GM23338 (cell line): Measurements from ENCODE around the gene PPP1CA. TPM values are rescaled to one million over a fixed set of nuclear protein-coding genes. Genes with fewer than 3 reads are reported as not detected.

Source experiments
- ATAC-seq: fragments of 200-7000 bp; cut with Tn5 transposase; 3 replicates; pipeline ENCODE4 v1.9.1; 2020
- DNase-seq: peaks from one replicate; pipeline ENCODE4 v3.0.0-alpha.2; 2015; ENCODE audit warnings: low spot score
- H2AFZ ChIP-seq: fragments of 200-600 bp; sonication (generic); 2 replicates; pipeline ENCODE4 v1.8.0; 2016; ENCODE audit warnings: antibody characterized with exemption, mild to moderate bottlenecking, moderate library complexity
- H3F3A ChIP-seq: fragments of 200-600 bp; sonication (generic); replicated peaks from 2 replicates; pipeline ENCODE4 v1.8.0; 2017; ENCODE audit warnings: antibody characterized with exemption, mixed run types, low read depth
- H3K27ac ChIP-seq: fragments of 200-600 bp; sonication (generic); 2 replicates; pipeline ENCODE4 v1.6.1; 2016; ENCODE audit warnings: low read depth
- H3K27me3 ChIP-seq: fragments of 200-600 bp; sonication (generic); 2 replicates; pipeline ENCODE4 v1.8.0; 2016; ENCODE audit warnings: mild to moderate bottlenecking, mixed run types, moderate library complexity; ENCODE audit not compliant: insufficient read depth
- H3K36me3 ChIP-seq: fragments of 200-600 bp; sonication (generic); 2 replicates; pipeline ENCODE4 v1.8.0; 2016; ENCODE audit warnings: mild to moderate bottlenecking; ENCODE audit not compliant: insufficient read depth
- H3K4me1 ChIP-seq: fragments of 200-600 bp; sonication (generic); 2 replicates; pipeline ENCODE4 v1.8.0; 2016; ENCODE audit warnings: mild to moderate bottlenecking, moderate library complexity; ENCODE audit not compliant: insufficient read depth
- H3K4me2 ChIP-seq: fragments of 200-600 bp; sonication (generic); 2 replicates; pipeline ENCODE4 v1.7.1; 2017; ENCODE audit warnings: mixed run types
- H3K4me3 ChIP-seq: fragments of 200-600 bp; sonication (generic); 2 replicates; pipeline ENCODE4 v1.6.1; 2016; ENCODE audit warnings: mixed run types
- H3K79me2 ChIP-seq: fragments of 200-600 bp; sonication (generic); replicated peaks from 2 replicates; pipeline ENCODE4 v1.8.0; 2017; ENCODE audit warnings: mild to moderate bottlenecking; ENCODE audit not compliant: insufficient read depth
- H3K9me2 ChIP-seq: fragments of 200-600 bp; sonication (generic); 2 replicates; pipeline ENCODE4 v1.8.0; 2017; ENCODE audit not compliant: insufficient read depth
- H4K20me1 ChIP-seq: fragments of 200-600 bp; sonication (generic); replicated peaks from 2 replicates; pipeline ENCODE4 v1.8.0; 2017; ENCODE audit warnings: mild to moderate bottlenecking; ENCODE audit not compliant: insufficient read depth
- H3K27ac Mint-ChIP-seq: 2 replicates; pipeline ENCODE4 v1.8.0; 2020; ENCODE audit warnings: inconsistent platforms, mild to moderate bottlenecking, moderate library complexity, mixed read lengths
- H3K27me3 Mint-ChIP-seq: 3 replicates; pipeline ENCODE4 v1.8.0; 2022; ENCODE audit warnings: low read depth, mild to moderate bottlenecking, moderate library complexity, mixed read lengths, inconsistent platforms; ENCODE audit not compliant: insufficient read depth, poor library complexity
- H3K36me3 Mint-ChIP-seq: 3 replicates; pipeline ENCODE4 v1.8.0; 2021; ENCODE audit warnings: low read depth, mild to moderate bottlenecking, inconsistent platforms, moderate library complexity, mixed read lengths
- H3K4me1 Mint-ChIP-seq: 3 replicates; pipeline ENCODE4 v1.8.0; 2020; ENCODE audit warnings: mild to moderate bottlenecking, inconsistent platforms, mixed read lengths
- H3K4me3 Mint-ChIP-seq: 3 replicates; pipeline ENCODE4 v1.8.0; 2021; ENCODE audit warnings: moderate library complexity, mild to moderate bottlenecking, inconsistent platforms, mixed read lengths
- H3K9me3 Mint-ChIP-seq: 3 replicates; pipeline ENCODE4 v1.8.0; 2020; ENCODE audit warnings: moderate library complexity, mild to moderate bottlenecking, inconsistent platforms, mixed read lengths
- CREB1 ChIP-seq: fragments of 250-450 bp; sonication (Bioruptor Pico); IDR thresholded peaks from 2 replicates; pipeline ENCODE4 v1.5.0; 2020; ENCODE audit warnings: low read depth, mild to moderate bottlenecking, moderate library complexity
- JUNB ChIP-seq: IDR thresholded peaks from one replicate; pipeline ENCODE4 v1.6.1; 2016; ENCODE audit warnings: antibody characterized with exemption; ENCODE audit not compliant: unreplicated experiment
- NANOG ChIP-seq: IDR thresholded peaks from 2 replicates; pipeline ENCODE4 v1.6.1; 2016; ENCODE audit warnings: antibody characterized with exemption, borderline replicate concordance
- ZNF331 ChIP-seq: fragments of 250-450 bp; sonication (Bioruptor Pico); IDR thresholded peaks from 2 replicates; pipeline ENCODE4 v1.5.0; 2020; ENCODE audit warnings: low read depth, mild to moderate bottlenecking, moderate library complexity
- polyA plus RNA-seq: library from polyadenylated mRNA; unstranded; fragments of >200 nt; fragmentation: Nextera tagmentation; extraction: Ambion mirVana; gene quantifications from 2 replicates; pipeline ENCODE4 v1.2.1, GENCODE V29; 2016
- total RNA-seq: library from RNA; depleted of rRNA; stranded (reverse); fragments of >200 nt; shearing (Covaris generic); gene quantifications from 2 replicates; pipeline ENCODE4 v1.2.3, GENCODE V29; 2014
- TF ChIP-seq, protein P1 (sequence below): fragments of 250-450 bp; sonication (Bioruptor Pico); IDR thresholded peaks from 2 replicates; pipeline ENCODE4 v1.5.0; 2020; ENCODE audit warnings: mild to moderate bottlenecking, moderate library complexity
- TF ChIP-seq, protein P2 (sequence below): IDR thresholded peaks from one replicate; pipeline ENCODE4 v1.6.1; 2018; ENCODE audit warnings: antibody characterized with exemption; ENCODE audit not compliant: unreplicated experiment

The PPP1CA gene
- total and polyA plus RNA-seq, 2 experiments from 2014 or later = 217 to 237 TPM

DNA sequence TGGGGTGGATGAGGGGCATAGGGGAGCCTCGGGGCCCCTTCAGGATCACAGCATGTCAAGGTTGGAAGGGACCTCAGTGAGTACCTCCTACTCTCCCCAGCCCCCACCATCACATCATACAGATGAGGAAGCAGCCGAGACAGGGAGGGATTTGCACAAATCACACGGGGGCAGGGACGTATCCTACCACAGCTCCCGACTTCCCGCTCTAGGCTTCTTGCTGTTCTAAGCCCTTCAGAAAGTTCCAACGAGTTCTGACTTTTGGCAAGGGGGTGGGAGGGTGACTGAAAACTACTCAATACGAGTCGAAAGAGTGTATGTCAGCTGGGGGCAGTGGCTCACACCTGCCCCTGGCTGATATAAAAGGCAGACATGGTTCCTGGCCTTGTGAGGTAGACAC lies 14.6 kb downstream of the PPP1CA start (continued):
- TF ChIP-seq, protein P1, sequence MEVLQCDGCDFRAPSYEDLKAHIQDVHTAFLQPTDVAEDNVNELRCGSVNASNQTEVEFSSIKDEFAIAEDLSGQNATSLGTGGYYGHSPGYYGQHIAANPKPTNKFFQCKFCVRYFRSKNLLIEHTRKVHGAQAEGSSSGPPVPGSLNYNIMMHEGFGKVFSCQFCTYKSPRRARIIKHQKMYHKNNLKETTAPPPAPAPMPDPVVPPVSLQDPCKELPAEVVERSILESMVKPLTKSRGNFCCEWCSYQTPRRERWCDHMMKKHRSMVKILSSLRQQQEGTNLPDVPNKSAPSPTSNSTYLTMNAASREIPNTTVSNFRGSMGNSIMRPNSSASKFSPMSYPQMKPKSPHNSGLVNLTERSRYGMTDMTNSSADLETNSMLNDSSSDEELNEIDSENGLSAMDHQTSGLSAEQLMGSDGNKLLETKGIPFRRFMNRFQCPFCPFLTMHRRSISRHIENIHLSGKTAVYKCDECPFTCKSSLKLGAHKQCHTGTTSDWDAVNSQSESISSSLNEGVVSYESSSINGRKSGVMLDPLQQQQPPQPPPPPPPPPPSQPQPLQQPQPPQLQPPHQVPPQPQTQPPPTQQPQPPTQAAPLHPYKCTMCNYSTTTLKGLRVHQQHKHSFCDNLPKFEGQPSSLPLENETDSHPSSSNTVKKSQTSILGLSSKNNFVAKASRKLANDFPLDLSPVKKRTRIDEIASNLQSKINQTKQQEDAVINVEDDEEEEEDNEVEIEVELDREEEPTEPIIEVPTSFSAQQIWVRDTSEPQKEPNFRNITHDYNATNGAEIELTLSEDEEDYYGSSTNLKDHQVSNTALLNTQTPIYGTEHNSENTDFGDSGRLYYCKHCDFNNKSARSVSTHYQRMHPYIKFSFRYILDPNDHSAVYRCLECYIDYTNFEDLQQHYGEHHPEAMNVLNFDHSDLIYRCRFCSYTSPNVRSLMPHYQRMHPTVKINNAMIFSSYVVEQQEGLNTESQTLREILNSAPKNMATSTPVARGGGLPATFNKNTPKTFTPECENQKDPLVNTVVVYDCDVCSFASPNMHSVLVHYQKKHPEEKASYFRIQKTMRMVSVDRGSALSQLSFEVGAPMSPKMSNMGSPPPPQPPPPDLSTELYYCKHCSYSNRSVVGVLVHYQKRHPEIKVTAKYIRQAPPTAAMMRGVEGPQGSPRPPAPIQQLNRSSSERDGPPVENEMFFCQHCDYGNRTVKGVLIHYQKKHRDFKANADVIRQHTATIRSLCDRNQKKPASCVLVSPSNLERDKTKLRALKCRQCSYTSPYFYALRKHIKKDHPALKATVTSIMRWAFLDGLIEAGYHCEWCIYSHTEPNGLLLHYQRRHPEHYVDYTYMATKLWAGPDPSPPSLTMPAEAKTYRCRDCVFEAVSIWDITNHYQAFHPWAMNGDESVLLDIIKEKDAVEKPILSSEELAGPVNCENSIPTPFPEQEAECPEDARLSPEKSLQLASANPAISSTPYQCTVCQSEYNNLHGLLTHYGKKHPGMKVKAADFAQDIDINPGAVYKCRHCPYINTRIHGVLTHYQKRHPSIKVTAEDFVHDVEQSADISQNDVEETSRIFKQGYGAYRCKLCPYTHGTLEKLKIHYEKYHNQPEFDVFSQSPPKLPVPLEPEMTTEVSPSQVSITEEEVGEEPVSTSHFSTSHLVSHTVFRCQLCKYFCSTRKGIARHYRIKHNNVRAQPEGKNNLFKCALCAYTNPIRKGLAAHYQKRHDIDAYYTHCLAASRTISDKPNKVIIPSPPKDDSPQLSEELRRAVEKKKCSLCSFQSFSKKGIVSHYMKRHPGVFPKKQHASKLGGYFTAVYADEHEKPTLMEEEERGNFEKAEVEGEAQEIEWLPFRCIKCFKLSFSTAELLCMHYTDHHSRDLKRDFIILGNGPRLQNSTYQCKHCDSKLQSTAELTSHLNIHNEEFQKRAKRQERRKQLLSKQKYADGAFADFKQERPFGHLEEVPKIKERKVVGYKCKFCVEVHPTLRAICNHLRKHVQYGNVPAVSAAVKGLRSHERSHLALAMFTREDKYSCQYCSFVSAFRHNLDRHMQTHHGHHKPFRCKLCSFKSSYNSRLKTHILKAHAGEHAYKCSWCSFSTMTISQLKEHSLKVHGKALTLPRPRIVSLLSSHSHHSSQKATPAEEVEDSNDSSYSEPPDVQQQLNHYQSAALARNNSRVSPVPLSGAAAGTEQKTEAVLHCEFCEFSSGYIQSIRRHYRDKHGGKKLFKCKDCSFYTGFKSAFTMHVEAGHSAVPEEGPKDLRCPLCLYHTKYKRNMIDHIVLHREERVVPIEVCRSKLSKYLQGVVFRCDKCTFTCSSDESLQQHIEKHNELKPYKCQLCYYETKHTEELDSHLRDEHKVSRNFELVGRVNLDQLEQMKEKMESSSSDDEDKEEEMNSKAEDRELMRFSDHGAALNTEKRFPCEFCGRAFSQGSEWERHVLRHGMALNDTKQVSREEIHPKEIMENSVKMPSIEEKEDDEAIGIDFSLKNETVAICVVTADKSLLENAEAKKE (CRISPR knock-in tag) = no peak
- no peak for TF ChIP-seq JUNB

DNA sequence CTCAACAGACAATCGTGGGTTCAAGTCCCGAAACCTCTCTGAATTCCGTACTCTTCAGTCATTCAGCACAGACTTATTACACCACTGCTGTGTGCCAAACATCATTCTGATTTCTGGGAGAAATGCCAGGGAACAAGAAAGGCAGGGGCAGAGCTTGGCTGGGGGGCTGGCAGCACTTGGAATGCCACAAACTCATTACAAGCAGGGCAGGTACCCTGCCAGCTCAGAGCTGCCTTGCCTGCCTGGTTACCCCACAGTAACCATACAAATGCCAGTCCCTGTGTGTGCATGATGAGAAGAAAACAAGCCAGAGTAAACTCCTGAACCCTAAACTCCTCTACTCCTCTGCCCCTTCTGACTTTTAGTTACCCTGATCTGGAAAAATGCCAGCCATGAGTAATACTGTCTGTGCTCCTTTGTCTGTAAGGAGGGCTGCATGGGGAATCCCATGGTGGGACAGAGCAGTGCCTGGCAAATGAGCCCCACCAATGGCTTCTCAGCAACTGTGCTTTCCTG lies 16.7 kb downstream of the PPP1CA start:
- Histone ChIP-seq H3K4me3 (no peak overlapping the region), H3F3A (0 out of 2 replicates have a peak, but pooled peaks cover 4% of the 10 kb centered on the region), H3K27ac (no peak overlapping the region), H3K27me3 (peaks cover 7% of the 10 kb centered on the region; the same call in 1 of the 2 replicates), H3K36me3 (no peaks in the 10 kb centered on the region), H3K9me2 (no peaks in the 10 kb centered on the region), H3K79me2 (no peaks in the 10 kb centered on the region), H4K20me1 (no peaks in the 10 kb centered on the region; the same call in 1 of the 2 replicates), H3K4me2 (no peak overlapping the region), H3K4me1 (peaks cover 8% of the 10 kb centered on the region; the same call in 1 of the 2 replicates), H2AFZ (no peak overlapping the region)
- Mint-ChIP-seq H3K4me1 (peaks cover 31% of the 10 kb centered on the region), H3K9me3 (no peaks in the 10 kb centered on the region; the same call in 1 of the 3 replicates), H3K36me3 (no peaks in the 10 kb centered on the region; the same call in 2 of the 3 replicates), H3K27ac (no peak overlapping the region), H3K4me3 (no peak overlapping the region), H3K27me3 (peaks cover 9% of the 10 kb centered on the region)
- DNase-seq (no peak), ATAC-seq (no peak)
- TF ChIP-seq, protein P2, sequence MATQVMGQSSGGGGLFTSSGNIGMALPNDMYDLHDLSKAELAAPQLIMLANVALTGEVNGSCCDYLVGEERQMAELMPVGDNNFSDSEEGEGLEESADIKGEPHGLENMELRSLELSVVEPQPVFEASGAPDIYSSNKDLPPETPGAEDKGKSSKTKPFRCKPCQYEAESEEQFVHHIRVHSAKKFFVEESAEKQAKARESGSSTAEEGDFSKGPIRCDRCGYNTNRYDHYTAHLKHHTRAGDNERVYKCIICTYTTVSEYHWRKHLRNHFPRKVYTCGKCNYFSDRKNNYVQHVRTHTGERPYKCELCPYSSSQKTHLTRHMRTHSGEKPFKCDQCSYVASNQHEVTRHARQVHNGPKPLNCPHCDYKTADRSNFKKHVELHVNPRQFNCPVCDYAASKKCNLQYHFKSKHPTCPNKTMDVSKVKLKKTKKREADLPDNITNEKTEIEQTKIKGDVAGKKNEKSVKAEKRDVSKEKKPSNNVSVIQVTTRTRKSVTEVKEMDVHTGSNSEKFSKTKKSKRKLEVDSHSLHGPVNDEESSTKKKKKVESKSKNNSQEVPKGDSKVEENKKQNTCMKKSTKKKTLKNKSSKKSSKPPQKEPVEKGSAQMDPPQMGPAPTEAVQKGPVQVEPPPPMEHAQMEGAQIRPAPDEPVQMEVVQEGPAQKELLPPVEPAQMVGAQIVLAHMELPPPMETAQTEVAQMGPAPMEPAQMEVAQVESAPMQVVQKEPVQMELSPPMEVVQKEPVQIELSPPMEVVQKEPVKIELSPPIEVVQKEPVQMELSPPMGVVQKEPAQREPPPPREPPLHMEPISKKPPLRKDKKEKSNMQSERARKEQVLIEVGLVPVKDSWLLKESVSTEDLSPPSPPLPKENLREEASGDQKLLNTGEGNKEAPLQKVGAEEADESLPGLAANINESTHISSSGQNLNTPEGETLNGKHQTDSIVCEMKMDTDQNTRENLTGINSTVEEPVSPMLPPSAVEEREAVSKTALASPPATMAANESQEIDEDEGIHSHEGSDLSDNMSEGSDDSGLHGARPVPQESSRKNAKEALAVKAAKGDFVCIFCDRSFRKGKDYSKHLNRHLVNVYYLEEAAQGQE = no peak
- TF ChIP-seq CREB1 (CRISPR knock-in tag) (no peak), NANOG (no peak), ZNF331 (CRISPR knock-in tag) (no peak), JUNB (no peak)
